SIG-M5 treated with dmso at 0.1 percent for 504 hours (cell line): Measurements from ENCODE around the gene PRSS16.
"Not testable (repeated sequence)": the region's sequence is repeated elsewhere in the genome, so short reads cannot be mapped to it uniquely, and the experiment has no call there.

Experiments
- DNase-seq: peaks from one replicate; lab custom pipeline; 2025; ENCODE audit not compliant: unreplicated experiment; lab: John Stamatoyannopoulos, UW

Gene PRSS16

GRCh38 chr6:27241443-27241842, 6.1 kb upstream of the PRSS16 start:
- DNase-seq, result peak; percentile 17

- no peak for DNase-seq
Measured at GRCh38 chr6:27242589-27243265, 4.8 kb upstream of the PRSS16 start.

GRCh38 chr6:27248783-27249182, 1.3 kb downstream of the PRSS16 start:
- DNase-seq, result no peak

GRCh38 chr6:27250277-27251111, 3.0 kb downstream of the PRSS16 start:
- DNase-seq, result peak; percentile 46

GRCh38 chr6:27251112-27251605, 3.7 kb downstream of the PRSS16 start:
- peak; percentile 77 for DNase-seq

- peak; percentile 84 for DNase-seq
Measured at GRCh38 chr6:27251606-27252251, 4.2 kb downstream of the PRSS16 start.

GRCh38 chr6:27254566-27254965, 7.1 kb downstream of the PRSS16 start:
- no peak for DNase-seq

GRCh38 chr6:27255866-27256265, 8.4 kb downstream of the PRSS16 start:
- DNase-seq, result no peak

- no peak for DNase-seq
Measured at GRCh38 chr6:27260369-27260768, 12.9 kb downstream of the PRSS16 start.

- no peak for DNase-seq
Measured at GRCh38 chr6:27260836-27261375, 13.4 kb downstream of the PRSS16 start.

- no peak for DNase-seq
Measured at GRCh38 chr6:27263886-27264285, 16.4 kb downstream of the PRSS16 start.

GRCh38 chr6:27267003-27267402, 19.5 kb downstream of the PRSS16 start:
- DNase-seq, result not testable (repeated sequence)

- DNase-seq, result peak; percentile 7
Measured at GRCh38 chr6:27267857-27268434, 20.4 kb downstream of the PRSS16 start.

- DNase-seq, result no peak
Measured at GRCh38 chr6:27268803-27269202, 21.3 kb downstream of the PRSS16 start.

GRCh38 chr6:27273783-27274182, 26.3 kb downstream of the PRSS16 start:
- DNase-seq, result no peak

GRCh38 chr6:27275025-27275956, 27.8 kb downstream of the PRSS16 start:
- DNase-seq, result no peak

GRCh38 chr6:27279513-27280063, 32.1 kb downstream of the PRSS16 start:
- DNase-seq, result no peak

- DNase-seq, result peak; percentile 17
Measured at GRCh38 chr6:27280064-27280539, 32.6 kb downstream of the PRSS16 start.

- no peak for DNase-seq
Measured at GRCh38 chr6:27280540-27281000, 33.1 kb downstream of the PRSS16 start.
